ENCODE data around the gene ZMYND8.

ZMYND8 gene

GRCh38 chr20:47306755-47307370 is 49.6 kb downstream of the ZMYND8 start:
- ATAC-seq (ENCODE audit: low read depth), result peak; percentile 55
- DNase-seq (ENCODE audit: low spot score), result peak; percentile 65
- no peak for TF ChIP-seq CTCF (IDR thresholded peaks at IDR 0.05; ENCODE audit: poor library complexity, severe bottlenecking)
- Histone ChIP-seq H3K27ac (ENCODE audit: poor library complexity, severe bottlenecking) (peak overlapping the region; percentile 72), H3K4me3 (ENCODE audit: severe bottlenecking) (no peak overlapping the region), H3K27me3 (ENCODE audit: insufficient read depth, poor library complexity, severe bottlenecking) (no peaks in the 10 kb centered on the region), H3K4me1 (ENCODE audit: insufficient read depth, poor library complexity, severe bottlenecking) (peaks cover 35% of the 10 kb centered on the region), H3K36me3 (ENCODE audit: low read depth) (peaks cover 97% of the 10 kb centered on the region), H3K9me3 (ENCODE audit: severe bottlenecking) (no peaks in the 10 kb centered on the region)

- DNase-seq (ENCODE audit: low spot score) (peak; percentile 60), ATAC-seq (ENCODE audit: low read depth) (no peak)
These were observed 50.4 kb downstream of the ZMYND8 start for GRCh38 chr20:47306095-47306494.

GRCh38 chr20:47305667-47306066 is 50.8 kb downstream of the ZMYND8 start:
- Histone ChIP-seq H3K9me3 (ENCODE audit: severe bottlenecking) (no peaks in the 10 kb centered on the region), H3K27ac (ENCODE audit: poor library complexity, severe bottlenecking) (peak overlapping the region; percentile 72), H3K4me1 (ENCODE audit: insufficient read depth, poor library complexity, severe bottlenecking) (peaks cover 40% of the 10 kb centered on the region), H3K4me3 (ENCODE audit: severe bottlenecking) (no peak overlapping the region), H3K36me3 (ENCODE audit: low read depth) (peaks cover 97% of the 10 kb centered on the region), H3K27me3 (ENCODE audit: insufficient read depth, poor library complexity, severe bottlenecking) (no peaks in the 10 kb centered on the region)
- TF ChIP-seq CTCF (IDR thresholded peaks at IDR 0.05; ENCODE audit: poor library complexity, severe bottlenecking), result no peak
- DNase-seq (ENCODE audit: low spot score) (peak; percentile 67), ATAC-seq (ENCODE audit: low read depth) (peak; percentile 71)

More at GRCh38 chr20:47306095-47306494, 50.4 kb downstream of the ZMYND8 start:
- no peak overlapping the region for H3K4me3 ChIP-seq (ENCODE audit: severe bottlenecking)
- TF ChIP-seq CTCF (IDR thresholded peaks at IDR 0.05; ENCODE audit: poor library complexity, severe bottlenecking), result no peak
- H3K27me3 ChIP-seq (ENCODE audit: insufficient read depth, poor library complexity, severe bottlenecking), result no peaks in the 10 kb centered on the region
- no peaks in the 10 kb centered on the region for H3K9me3 ChIP-seq (ENCODE audit: severe bottlenecking)
- peaks cover 97% of the 10 kb centered on the region for H3K36me3 ChIP-seq (ENCODE audit: low read depth)
- peak overlapping the region; percentile 72 for H3K27ac ChIP-seq (ENCODE audit: poor library complexity, severe bottlenecking)
- peaks cover 40% of the 10 kb centered on the region for H3K4me1 ChIP-seq (ENCODE audit: insufficient read depth, poor library complexity, severe bottlenecking)

GRCh38 chr20:47304287-47304686 is 52.2 kb downstream of the ZMYND8 start:
- H3K36me3 ChIP-seq (ENCODE audit: low read depth), result peaks cover 99% of the 10 kb centered on the region
- peak; percentile 45 for ATAC-seq (ENCODE audit: low read depth)

More at GRCh38 chr20:47304287-47304686, 52.2 kb downstream of the ZMYND8 start:
- Histone ChIP-seq H3K9me3 (ENCODE audit: severe bottlenecking) (no peaks in the 10 kb centered on the region), H3K27ac (ENCODE audit: poor library complexity, severe bottlenecking) (peak overlapping the region; percentile 72), H3K4me1 (ENCODE audit: insufficient read depth, poor library complexity, severe bottlenecking) (peaks cover 40% of the 10 kb centered on the region), H3K27me3 (ENCODE audit: insufficient read depth, poor library complexity, severe bottlenecking) (no peaks in the 10 kb centered on the region), H3K4me3 (ENCODE audit: severe bottlenecking) (no peak overlapping the region)
- peak; percentile 38 for TF ChIP-seq CTCF (IDR thresholded peaks at IDR 0.05; ENCODE audit: poor library complexity, severe bottlenecking)
- no peak for DNase-seq (ENCODE audit: low spot score)

Data from RWPE2 (cell line).